Glutamatergic neuron (in vitro differentiated cells): Measurements from ENCODE around the gene TPD52L2. TPM values are rescaled to one million over a fixed set of nuclear protein-coding genes. Genes with fewer than 3 reads are reported as not detected.
A peak's percentile ranks its signal among the peaks of the same experiment; 100 is the strongest.
"Not testable (repeated sequence)": the region's sequence is repeated elsewhere in the genome, so short reads cannot be mapped to it uniquely, and the experiment has no call there.

Experiments used
- DNase-seq: peaks from one replicate; pipeline ENCODE4 v3.0.0; 2022
- H3K27ac Mint-ChIP-seq: one replicate; pipeline ENCODE4 v1.8.0; 2020; ENCODE audit warnings: mild to moderate bottlenecking, mixed read lengths, inconsistent platforms; ENCODE audit not compliant: unreplicated experiment
- H3K27me3 Mint-ChIP-seq: one replicate; pipeline ENCODE4 v1.8.0; 2020; ENCODE audit warnings: mild to moderate bottlenecking, moderate library complexity, mixed read lengths, inconsistent platforms; ENCODE audit not compliant: unreplicated experiment
- H3K36me3 Mint-ChIP-seq: one replicate; pipeline ENCODE4 v1.8.0; 2020; ENCODE audit warnings: mild to moderate bottlenecking, mixed read lengths, inconsistent platforms; ENCODE audit not compliant: unreplicated experiment
- H3K4me1 Mint-ChIP-seq: one replicate; pipeline ENCODE4 v1.8.0; 2020; ENCODE audit warnings: mild to moderate bottlenecking, low read depth, mixed read lengths, inconsistent platforms; ENCODE audit not compliant: unreplicated experiment
- H3K4me3 Mint-ChIP-seq: one replicate; pipeline ENCODE4 v1.8.0; 2020; ENCODE audit warnings: mild to moderate bottlenecking, mixed read lengths, inconsistent platforms; ENCODE audit not compliant: unreplicated experiment
- H3K9me3 Mint-ChIP-seq: one replicate; pipeline ENCODE4 v1.8.0; 2020; ENCODE audit warnings: mild to moderate bottlenecking, moderate library complexity, mixed read lengths, inconsistent platforms; ENCODE audit not compliant: unreplicated experiment
- total RNA-seq: library from RNA; stranded (reverse); fragmentation: NEBNext Ultra II Directional; extraction: Animal tissue kit (Norgen Biotek cat#: 25700); gene quantifications from one replicate; pipeline ENCODE4 v1.2.1, GENCODE V29; 2021; ENCODE audit not compliant: unreplicated experiment
- TF ChIP-seq, protein P1 (sequence below): fragments of 200-600 bp; sonication (generic); IDR thresholded peaks from one replicate; pipeline ENCODE4 v1.5.0; 2021; ENCODE audit not compliant: partially characterized antibody, unreplicated experiment

TPD52L2 gene
- total RNA-seq, 1 donor from 2014 or later = 109 TPM

DNA sequence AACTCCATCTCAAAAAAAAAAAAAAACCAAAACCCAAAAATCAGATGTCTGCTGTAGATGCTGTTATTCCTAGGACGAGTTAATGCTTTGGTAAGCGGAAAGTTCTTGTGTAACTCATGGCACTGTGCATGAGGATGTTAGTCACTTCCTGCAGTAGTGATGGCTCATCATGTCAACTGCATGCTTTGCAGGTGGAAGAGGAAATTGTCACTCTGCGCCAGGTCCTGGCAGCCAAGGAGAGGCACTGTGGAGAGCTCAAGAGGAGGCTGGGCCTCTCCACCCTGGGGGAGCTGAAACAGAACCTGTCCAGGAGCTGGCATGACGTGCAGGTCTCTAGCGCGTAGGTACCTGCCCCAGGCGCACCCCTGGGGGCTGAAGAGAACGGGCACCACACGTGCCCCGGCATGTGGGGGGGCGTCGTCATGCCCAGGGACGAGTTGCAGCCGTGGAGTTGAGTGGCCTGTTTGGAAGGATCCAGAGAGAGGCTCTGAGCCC lies 8.5 kb downstream of the TPD52L2 start:
- TF ChIP-seq, protein P1, sequence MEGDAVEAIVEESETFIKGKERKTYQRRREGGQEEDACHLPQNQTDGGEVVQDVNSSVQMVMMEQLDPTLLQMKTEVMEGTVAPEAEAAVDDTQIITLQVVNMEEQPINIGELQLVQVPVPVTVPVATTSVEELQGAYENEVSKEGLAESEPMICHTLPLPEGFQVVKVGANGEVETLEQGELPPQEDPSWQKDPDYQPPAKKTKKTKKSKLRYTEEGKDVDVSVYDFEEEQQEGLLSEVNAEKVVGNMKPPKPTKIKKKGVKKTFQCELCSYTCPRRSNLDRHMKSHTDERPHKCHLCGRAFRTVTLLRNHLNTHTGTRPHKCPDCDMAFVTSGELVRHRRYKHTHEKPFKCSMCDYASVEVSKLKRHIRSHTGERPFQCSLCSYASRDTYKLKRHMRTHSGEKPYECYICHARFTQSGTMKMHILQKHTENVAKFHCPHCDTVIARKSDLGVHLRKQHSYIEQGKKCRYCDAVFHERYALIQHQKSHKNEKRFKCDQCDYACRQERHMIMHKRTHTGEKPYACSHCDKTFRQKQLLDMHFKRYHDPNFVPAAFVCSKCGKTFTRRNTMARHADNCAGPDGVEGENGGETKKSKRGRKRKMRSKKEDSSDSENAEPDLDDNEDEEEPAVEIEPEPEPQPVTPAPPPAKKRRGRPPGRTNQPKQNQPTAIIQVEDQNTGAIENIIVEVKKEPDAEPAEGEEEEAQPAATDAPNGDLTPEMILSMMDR = no peak
- Mint-ChIP-seq H3K9me3 (peaks cover 1% of the 10 kb centered on the region), H3K27ac (no peak overlapping the region), H3K4me1 (peaks cover 19% of the 10 kb centered on the region), H3K27me3 (no peaks in the 10 kb centered on the region), H3K36me3 (no peaks in the 10 kb centered on the region), H3K4me3 (no peak overlapping the region)
- DNase-seq = no peak

DNA sequence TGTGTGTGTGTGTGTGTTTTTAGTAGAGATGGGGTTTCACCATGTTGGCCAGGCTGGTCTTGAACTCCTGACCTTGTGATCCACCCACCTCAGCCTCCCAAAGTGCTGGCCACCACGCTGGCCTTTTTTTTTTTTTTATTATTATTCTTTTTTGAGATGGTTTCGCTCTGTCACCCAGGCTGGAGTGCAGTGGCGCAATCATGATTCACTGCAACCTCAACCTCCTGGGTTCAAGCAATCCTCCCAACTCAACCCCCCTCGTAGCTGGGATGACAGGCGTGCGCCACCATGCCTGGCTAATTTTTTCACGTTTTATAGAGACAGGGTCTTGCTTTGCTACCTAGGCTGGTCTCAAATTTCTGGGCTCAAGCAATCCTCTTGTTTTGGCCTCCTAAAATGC lies 9.2 kb downstream of the TPD52L2 start:
- H3K27ac Mint-ChIP-seq, H3K27me3 Mint-ChIP-seq, H3K36me3 Mint-ChIP-seq, H3K4me3 Mint-ChIP-seq, DNase-seq, H3K9me3 Mint-ChIP-seq: not testable (repeated sequence)
- peaks cover 21% of the 10 kb centered on the region for H3K4me1 Mint-ChIP-seq

DNA sequence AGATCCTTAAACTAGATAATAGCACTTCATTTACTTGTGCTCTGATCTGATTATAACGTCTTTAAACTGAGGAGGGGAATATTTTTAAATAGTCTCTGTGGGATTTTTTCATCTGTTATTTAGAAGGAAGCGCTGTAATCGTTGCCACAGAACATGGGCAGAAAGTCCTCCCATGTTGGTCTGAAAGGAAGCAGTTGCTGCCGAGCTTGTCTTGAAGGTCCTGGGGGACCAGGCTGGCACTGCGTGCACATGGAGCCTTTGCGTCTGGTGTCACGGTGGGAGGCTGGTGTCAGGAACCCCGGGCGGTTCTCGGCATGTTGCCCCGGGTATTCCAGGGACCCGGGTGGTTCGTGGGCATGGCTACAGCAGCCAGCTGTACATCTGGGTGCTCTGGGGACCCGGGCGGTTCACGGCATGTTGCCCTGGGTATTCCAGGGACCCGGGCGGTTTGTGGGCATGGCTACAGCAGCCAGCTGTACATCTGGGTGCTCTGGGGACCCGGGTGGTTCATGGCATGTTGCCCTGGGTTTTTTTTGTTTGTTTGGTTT lies 11.5 kb downstream of the TPD52L2 start:
- DNase-seq = no peak
- TF ChIP-seq, protein P1 = no peak
- Mint-ChIP-seq H3K27me3 (peaks cover 3% of the 10 kb centered on the region), H3K36me3 (no peaks in the 10 kb centered on the region), H3K9me3 (peaks cover 3% of the 10 kb centered on the region), H3K4me3 (no peak overlapping the region), H3K4me1 (peaks cover 19% of the 10 kb centered on the region), H3K27ac (peak overlapping the region; percentile 25)

DNA sequence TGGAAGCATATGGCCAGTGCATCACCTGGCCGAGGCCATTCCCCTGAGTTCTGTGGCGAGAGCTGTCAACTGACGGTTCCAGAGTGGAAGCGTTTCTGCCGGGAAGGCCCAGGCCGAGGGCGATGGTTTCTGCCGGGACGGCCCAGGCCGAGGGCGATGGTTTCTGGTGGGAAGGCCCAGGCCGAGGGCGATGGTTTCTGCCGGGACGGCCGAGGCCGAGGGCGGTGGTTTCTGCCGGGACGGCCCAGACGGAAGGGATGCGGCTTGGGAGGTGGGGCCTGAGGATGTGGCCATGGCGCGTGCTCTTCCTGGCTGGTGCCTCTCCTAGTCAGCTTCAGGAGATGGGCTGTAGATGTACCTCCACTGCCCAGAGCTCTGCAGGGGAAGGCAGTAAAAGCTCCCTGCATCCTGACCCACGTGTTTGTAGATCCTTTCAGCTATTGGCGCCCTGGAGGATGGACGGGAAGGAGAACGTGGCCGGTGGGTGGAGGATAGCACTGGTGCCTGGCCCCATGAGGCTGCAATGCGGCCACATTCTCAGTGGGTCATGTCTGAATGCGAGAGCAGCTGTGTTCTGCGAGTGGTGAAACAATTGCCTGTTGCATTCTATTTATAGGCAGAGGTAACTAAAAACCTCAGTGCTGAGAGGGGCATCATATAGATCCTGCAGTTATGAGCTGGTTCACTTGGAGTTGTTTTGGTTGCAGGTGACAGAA lies 12.8 kb downstream of the TPD52L2 start:
- peaks cover 3% of the 10 kb centered on the region for H3K9me3 Mint-ChIP-seq
- H3K27ac Mint-ChIP-seq = peak overlapping the region; percentile 82
- H3K36me3 Mint-ChIP-seq = no peaks in the 10 kb centered on the region
- H3K27me3 Mint-ChIP-seq = peaks cover 6% of the 10 kb centered on the region
- no peak for DNase-seq
- TF ChIP-seq, protein P1 = no peak
- H3K4me1 Mint-ChIP-seq = peaks cover 17% of the 10 kb centered on the region
- H3K4me3 Mint-ChIP-seq = peak overlapping the region; percentile 42

DNA sequence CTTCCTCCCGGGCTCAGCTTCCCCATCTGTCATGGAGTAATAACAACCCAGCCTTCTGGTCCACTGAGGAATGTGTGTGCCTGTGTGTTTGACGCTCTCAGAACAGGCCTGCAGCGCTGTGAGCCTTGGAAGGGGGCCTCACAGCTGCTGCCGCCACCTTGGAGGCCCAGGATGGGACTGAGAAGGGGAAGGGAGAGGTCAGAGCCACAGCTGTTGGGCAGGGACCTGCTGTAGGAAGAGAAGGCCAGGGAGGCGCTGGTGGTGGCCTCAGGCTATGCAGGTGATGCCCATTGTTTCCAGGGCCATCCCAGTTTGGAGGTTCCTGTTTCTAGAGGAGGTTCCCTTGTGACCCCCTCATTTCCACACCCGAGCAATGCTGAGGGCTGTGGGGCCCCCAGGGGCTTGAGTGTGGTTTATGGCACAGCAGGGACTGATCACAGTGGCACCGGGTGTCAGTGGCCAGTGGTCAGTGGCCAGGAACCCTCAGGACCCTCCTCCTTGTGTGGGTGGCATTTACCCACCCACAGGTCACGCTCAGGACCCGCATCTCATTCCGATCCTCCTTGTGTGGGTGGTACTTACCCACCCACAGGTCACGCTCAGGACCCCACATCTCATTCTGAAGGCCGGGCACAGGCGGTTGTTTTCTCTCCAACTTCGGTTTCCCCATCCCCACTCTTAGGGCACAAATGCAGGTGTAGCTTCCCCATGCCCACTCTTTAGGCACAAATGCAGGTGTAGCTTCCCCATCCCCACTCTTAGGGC lies 14.0 kb downstream of the TPD52L2 start:
- no peaks in the 10 kb centered on the region for H3K36me3 Mint-ChIP-seq
- H3K27ac Mint-ChIP-seq = peak overlapping the region; percentile 90
- H3K9me3 Mint-ChIP-seq = peaks cover 3% of the 10 kb centered on the region
- H3K4me1 Mint-ChIP-seq = peaks cover 17% of the 10 kb centered on the region
- DNase-seq = no peak
- TF ChIP-seq, protein P1 = no peak
- peak overlapping the region; percentile 76 for H3K4me3 Mint-ChIP-seq
- H3K27me3 Mint-ChIP-seq = peaks cover 9% of the 10 kb centered on the region

DNA sequence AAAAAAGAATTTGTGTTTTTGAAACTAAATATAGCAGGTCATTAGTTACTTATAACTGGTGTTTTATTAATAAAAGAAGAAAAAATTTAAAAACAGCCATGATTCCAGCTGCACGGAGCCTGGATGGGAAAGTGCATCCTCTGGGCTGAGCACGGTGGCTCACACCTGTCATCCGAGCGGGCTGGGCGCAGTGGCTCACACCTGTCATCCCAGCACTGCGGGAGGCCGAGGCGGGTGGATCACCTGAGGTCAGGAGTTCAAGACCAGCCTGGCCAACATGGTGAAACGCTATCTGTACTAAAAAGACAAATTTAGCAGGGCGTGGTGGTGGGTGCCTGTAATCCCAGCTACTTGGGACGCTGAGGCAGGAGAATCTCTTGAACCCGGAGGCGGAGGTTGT lies 15.8 kb downstream of the TPD52L2 start:
- H3K4me3 Mint-ChIP-seq, H3K36me3 Mint-ChIP-seq, H3K27ac Mint-ChIP-seq, H3K9me3 Mint-ChIP-seq, DNase-seq: not testable (repeated sequence)
- H3K27me3 Mint-ChIP-seq = peaks cover 10% of the 10 kb centered on the region
- H3K4me1 Mint-ChIP-seq = peaks cover 17% of the 10 kb centered on the region
